ENCODE measurements around the gene FAM117B.

FAM117B gene

DNA sequence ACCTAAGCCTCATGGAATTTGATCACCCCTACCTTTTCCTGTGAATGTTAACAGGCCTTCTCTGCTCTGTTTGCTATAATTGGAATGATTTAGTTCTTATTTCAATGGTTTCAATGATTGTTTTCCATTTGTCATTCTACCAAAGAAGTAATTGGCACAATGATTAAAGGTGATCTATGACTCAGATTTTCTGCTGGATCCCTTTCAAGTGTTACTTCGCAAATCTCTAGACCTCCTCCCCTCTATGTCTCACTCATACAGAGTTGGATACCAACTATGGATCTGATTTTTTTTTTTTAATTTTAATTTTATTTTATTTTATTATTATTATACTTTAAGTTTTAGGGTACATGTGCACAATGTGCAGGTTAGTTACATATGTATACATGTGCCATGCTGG lies 29.6 kb upstream of the FAM117B start:
- no peak for DNase-seq (ENCODE audit: extremely low read depth, low read depth)
- TF ChIP-seq, protein P1, sequence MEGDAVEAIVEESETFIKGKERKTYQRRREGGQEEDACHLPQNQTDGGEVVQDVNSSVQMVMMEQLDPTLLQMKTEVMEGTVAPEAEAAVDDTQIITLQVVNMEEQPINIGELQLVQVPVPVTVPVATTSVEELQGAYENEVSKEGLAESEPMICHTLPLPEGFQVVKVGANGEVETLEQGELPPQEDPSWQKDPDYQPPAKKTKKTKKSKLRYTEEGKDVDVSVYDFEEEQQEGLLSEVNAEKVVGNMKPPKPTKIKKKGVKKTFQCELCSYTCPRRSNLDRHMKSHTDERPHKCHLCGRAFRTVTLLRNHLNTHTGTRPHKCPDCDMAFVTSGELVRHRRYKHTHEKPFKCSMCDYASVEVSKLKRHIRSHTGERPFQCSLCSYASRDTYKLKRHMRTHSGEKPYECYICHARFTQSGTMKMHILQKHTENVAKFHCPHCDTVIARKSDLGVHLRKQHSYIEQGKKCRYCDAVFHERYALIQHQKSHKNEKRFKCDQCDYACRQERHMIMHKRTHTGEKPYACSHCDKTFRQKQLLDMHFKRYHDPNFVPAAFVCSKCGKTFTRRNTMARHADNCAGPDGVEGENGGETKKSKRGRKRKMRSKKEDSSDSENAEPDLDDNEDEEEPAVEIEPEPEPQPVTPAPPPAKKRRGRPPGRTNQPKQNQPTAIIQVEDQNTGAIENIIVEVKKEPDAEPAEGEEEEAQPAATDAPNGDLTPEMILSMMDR (IDR thresholded peaks at IDR 0.05; ENCODE audit: low read depth, low read length), result no peak

- TF ChIP-seq, protein P1 (IDR thresholded peaks at IDR 0.05; ENCODE audit: low read depth, low read length), result no peak
- no peak for DNase-seq (ENCODE audit: extremely low read depth, low read depth)
Measured at GRCh38 chr2:202608142-202608852, 26.5 kb upstream of the FAM117B start.

GRCh38 chr2:202609381-202610145 lies 25.2 kb upstream of the FAM117B start:
- DNase-seq (ENCODE audit: extremely low read depth, low read depth), result no peak
- TF ChIP-seq, protein P1 (IDR thresholded peaks at IDR 0.05; ENCODE audit: low read depth, low read length), result no peak

GRCh38 chr2:202610380-202610779 lies 24.4 kb upstream of the FAM117B start:
- TF ChIP-seq, protein P1 (IDR thresholded peaks at IDR 0.05; ENCODE audit: low read depth, low read length), result no peak
- DNase-seq (ENCODE audit: extremely low read depth, low read depth), result no peak

GRCh38 chr2:202612145-202612544 lies 22.6 kb upstream of the FAM117B start:
- TF ChIP-seq, protein P1 (IDR thresholded peaks at IDR 0.05; ENCODE audit: low read depth, low read length), result no peak

GRCh38 chr2:202613479-202613878 lies 21.3 kb upstream of the FAM117B start:
- TF ChIP-seq, protein P1 (IDR thresholded peaks at IDR 0.05; ENCODE audit: low read depth, low read length), result no peak
- DNase-seq (ENCODE audit: extremely low read depth, low read depth), result no peak

More at GRCh38 chr2:202612145-202612544, 22.6 kb upstream of the FAM117B start:
- no peak for DNase-seq (ENCODE audit: extremely low read depth, low read depth)

DNA sequence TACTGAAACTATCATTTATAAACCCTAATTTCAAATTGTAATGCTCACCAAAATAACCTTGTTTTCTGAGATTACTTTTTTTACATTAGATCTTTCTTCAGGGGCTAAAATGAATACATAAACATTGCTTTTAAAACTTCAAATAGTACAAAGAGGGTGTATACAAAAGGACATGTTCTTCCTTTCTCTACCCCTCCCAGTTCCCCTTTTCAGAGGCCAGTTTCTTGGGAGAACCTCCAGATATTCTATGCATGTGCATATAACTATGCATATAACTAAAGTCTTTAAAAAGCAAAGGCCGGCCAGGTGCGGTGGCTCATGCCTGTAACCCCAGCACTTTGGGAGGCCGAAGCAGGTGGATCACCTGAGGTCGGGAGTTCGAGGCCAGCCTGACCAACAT lies 10.6 kb upstream of the FAM117B start:
- DNase-seq (ENCODE audit: extremely low read depth, low read depth), result no peak

More for the DNA sequence above, 10.6 kb upstream of the FAM117B start:
- TF ChIP-seq, protein P1 (IDR thresholded peaks at IDR 0.05; ENCODE audit: low read depth, low read length), result no peak

Measured in AG09319 (cell line).